HG02678 (cell line): ENCODE measurements around the gene OXLD1.
"Not testable (repeated sequence)": the region's sequence is repeated elsewhere in the genome, so short reads cannot be mapped to it uniquely, and the experiment has no call there.

ENCODE experiments used
- ATAC-seq: cut with Tn5 transposase; IDR thresholded peaks from one replicate; pipeline ENCODE4 v1.9.1; 2021; ENCODE audit warnings: mild to moderate bottlenecking, moderate library complexity; ENCODE audit not compliant: unreplicated experiment

Gene OXLD1

DNA sequence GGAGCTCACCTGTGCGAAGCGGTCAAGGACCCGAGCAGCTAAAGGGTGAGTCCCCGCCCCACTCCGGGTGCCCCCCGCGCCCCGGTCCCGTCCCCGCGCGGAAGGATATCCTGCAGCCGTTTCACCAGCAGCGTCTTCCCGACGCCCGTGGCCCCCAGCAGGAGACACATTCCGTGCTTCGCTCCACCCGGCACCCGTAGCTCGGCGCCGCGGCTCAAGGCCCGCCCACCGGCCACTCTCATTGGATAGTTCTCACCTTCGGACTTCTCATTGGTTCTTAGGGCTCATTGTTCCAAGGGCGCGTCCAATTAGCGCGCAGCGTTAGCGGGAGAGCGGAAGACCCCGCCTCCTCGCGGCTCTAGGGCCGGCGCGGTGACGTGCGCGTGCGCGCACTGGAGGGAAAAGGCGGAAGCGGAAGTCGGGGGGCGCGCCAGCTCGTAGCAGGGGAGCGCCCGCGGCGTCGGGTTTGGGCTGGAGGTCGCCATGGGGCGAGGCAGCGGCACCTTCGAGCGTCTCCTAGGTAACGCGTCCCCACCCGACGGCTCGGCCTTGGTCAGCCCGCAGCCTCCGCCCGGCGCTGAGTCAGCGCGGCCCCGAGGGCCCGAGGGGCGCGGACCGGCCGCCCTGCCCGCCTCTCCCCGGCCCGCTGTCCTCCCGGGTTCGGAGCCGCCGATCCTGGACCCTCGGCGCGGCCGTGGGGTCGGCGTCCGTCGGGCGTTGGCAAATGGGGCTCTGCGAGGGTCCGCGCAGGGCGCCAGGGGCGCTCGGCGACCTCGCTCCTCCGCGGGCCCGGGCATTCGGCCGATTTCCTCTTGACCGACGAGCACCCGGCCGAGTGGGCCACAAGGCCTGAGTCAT is 17.4 kb upstream of the OXLD1 start, which contains the start of the genes ARL16 and HGS:
TSS of gene ARL16 (minus strand) at position 214 of the 858 bp plus-strand sequence. CDS start at position 170, 44 bp downstream.
TSS of gene HGS (plus strand) at position 428 of the 858 bp plus-strand sequence. CDS start at position 484, 56 bp downstream.
- ATAC-seq = peak; percentile 93

DNA sequence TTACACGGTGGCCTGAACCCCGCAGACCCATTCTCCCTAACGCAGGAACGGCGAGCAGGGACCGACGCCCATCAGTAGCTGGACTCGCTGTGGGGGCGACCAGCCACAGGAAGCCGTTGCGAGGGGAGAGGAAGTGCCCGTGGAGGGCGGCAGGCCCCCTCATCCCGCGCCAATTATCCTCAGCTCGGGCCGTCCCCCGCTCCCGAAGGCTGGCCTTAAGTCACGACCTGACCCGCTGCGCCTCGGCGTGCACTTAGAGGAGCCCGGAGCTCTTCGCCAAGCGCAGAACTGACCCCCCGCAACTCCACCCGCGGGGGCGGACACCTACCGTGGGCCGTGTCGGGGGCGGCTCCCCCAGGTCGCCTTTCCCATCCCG is 16.8 kb upstream of the OXLD1 start:
- ATAC-seq = no peak

DNA sequence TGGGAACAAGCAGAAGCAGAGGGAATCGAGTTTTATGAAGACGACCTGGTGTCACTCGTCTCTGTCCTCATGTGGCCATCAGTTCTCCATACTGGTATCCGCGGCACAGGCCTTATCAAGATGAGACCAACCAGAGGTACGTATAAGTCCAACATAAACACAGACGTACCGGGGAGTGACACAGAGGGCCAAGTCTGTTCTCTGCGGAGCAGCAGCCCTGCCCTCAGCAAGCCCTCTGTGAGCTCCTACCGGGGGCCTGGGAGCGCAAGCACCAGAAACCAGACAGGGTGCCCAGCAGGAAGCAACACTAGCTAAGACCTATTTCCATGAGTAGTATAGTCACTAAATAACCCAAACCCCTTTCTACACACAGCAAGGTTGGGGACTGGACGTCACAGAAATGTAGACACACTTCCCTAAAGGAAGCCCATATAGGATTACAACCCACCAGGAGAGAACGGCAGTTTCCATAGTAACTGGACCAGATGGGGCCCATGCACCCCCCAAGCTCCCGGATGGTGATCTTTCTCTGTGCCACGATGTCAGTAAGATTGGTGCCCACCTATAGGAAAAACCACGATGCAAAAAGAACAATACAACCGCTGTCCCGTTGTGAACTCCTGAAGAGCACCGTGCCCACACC is 16.3 kb upstream of the OXLD1 start:
- ATAC-seq = no peak

DNA sequence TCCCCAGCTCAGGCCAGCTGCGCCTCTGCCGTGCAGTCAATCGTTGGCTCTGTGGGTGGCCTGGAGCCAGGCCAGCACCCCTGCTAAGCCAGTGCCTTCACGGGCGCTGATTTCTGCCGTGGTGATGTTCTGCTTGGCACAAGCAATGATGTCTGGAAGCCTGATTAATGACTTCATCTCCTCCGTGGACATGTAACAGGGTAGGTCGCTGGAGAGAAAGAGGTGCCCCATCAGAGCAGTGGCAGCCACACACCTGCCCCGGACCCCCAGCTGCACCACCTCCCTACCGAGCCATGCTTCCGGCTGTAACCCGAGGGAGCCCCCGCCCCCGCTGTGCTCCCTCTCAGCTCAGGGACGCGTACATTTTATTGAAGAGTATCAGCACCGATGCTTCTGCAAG is 15.3 kb upstream of the OXLD1 start:
- no peak for ATAC-seq

DNA sequence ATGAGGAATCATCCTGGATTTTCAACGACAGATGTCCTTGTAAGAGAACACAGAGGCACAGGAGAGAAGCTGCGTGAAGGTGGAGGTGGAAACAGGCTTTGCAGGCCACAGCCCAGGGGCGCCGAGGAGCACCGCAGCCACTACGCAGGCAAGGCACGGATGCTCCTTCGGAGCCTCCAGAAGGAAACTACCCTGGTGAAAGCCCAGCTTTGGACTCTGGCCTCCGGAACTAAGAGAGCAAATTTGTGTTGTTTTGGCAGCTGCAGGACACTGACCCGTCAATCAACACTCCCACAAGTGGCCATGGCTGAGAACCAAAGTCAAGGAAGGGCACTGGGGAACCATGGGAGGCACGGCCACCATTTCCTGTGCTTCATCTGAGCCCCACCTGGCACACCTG is 13.7 kb upstream of the OXLD1 start:
- no peak for ATAC-seq

DNA sequence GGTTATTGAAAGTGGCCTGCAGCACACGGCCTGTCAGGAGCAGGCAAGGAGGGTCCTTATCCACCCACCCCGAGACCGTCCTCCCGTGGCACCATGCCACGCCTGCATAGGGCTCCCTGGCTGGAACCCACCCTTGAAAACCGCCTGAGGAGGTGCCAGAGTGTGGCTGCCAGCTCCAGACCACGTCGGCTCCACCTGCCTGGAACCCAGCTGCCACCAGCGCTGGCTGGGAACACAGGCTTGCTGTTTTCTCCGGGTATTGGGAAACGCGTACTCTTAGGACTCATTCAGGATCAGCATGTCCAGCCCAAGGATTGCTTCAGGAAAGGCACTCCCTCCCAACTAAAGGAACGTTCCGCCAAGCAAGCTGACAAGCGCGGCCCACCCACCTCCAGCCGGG is 10.5 kb upstream of the OXLD1 start:
- no peak for ATAC-seq

DNA sequence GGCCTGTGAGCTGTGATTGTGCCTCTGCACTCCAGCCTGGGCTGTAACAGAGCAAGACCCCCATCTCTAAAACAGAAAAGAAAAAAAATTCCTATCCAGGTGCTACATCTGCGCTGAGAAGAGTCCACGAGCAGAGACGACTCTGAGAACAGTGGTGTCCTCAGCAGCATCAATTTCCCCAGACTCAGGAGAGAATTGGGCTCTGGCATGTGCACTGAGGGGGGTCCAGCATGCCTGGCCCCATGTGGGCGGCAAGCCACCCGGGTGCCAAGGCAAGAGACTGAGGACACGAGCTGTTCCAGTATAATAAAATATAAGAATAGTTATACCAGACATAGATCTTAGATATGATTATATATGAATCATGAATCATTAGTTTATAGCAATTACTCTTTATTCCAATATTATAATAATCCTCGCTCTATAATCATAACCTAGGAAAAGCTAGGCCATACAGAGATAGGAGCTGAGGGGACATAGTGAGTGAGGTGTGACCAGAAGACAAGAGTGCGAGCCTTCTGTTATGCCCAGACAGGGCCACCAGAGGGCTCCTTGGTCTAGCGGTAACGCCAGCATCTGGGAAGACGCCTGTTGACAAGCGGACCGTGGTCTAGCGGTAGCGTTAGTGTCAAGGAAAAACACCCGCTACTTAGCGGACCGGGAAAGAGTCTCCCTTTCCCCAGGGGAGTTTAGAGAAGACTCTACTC is 9.3 kb upstream of the OXLD1 start:
- ATAC-seq = not testable (repeated sequence)

DNA sequence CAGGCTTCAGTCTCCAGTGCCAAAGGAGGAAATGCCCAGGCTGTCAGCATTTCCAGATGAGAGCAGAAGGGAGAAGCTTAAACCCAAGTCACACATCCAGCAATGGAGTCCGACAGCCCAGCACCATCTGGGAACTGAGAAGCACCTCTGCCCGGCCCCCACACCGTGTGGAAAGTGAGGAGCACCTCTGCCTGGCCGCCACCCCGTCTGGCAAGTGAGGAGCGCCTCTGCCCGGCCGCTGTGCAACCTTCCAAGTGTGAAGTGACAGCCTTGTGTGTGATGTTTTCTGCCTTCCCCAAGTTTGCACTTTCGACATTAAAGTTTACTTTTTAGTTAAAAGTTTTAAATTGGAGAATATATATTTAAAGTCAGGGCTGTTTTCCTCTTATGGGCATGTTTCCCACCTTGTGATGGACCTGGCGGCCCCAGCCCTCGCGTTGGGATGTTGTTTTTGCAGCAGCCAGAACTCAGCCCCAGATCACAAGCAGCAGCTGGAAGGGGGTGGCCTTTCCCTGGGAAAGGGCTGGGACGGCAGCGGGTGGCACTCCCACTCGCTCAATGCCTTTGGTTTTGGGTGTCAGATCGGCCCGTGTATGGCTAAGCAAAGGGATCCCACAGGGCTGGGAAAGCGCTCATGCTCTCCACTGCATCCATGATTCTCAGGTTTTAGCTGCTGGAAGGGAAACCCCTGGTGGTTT is 7.3 kb upstream of the OXLD1 start:
- ATAC-seq = no peak

DNA sequence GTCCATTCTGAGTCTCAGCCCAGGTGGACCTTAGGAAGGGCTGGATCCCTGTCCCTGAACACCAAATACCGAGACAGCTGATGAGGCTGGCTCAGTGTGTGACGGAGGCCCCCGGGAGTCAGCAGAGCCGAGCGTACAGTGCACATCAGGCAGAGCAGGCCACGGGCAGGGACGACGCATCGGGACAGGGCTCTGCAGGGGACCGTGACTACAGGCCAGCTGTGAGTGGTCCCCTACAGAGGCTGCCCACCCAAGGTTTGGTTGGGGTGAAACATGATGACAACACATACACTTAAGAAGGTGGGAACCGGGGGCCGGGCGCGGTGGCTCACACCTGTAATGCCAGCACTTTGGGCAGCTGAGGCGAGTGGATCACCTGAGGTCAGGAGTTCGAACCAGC is 6.5 kb upstream of the OXLD1 start:
- ATAC-seq = no peak

DNA sequence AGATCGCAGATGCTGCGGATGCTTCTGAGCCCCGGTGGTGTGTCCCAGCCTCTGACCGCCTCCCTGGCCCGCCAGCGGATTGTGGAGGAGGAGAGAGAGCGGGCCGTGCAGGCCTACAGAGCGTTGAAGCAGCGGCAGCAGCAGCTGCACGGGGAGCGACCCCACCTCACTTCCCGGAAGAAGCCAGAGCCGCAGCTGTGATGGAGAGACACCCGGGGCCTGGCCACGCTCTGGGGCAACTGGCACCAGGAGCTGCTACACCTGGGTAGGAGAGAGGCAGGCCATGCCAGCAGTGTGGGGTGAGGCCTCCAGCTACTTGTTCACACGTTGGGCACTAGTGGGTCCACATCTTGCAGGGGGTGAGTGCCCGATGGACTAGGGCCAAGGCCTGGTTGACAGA is 6.1 kb upstream of the OXLD1 start:
- no peak for ATAC-seq

DNA sequence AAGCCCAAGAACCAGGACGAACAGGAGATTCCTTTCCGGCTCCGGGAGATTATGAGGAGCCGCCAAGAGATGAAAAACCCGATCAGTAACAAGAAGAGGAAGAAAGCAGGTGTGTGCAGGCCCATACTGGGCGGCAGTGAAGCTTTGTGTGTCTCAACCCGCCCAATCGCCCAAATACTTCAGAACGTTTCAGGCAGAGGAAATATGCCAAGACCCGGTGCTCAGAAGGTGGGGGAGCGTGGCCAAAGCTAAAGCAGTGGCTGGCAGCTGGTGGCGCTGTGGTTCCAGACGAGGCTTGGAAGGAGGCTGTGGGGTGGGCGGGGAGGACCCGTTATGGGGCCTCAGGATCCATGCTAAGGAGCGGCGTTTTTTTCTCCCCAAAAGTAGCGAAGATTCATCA is 1.3 kb upstream of the OXLD1 start:
- no peak for ATAC-seq

DNA sequence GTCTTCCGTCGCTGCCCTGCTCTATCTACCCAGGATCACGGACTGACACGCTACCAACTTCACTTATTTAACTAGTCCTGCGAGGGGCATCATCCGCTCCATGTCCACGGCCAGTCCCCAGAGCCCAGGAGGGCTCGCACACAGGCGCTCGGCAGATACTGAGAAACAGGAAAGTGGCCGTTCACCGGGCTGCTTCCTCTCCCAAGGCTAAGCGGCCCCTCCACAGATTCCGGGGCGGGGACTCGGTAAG is 388 bp downstream of the OXLD1 start:
- ATAC-seq = peak; percentile 11

DNA sequence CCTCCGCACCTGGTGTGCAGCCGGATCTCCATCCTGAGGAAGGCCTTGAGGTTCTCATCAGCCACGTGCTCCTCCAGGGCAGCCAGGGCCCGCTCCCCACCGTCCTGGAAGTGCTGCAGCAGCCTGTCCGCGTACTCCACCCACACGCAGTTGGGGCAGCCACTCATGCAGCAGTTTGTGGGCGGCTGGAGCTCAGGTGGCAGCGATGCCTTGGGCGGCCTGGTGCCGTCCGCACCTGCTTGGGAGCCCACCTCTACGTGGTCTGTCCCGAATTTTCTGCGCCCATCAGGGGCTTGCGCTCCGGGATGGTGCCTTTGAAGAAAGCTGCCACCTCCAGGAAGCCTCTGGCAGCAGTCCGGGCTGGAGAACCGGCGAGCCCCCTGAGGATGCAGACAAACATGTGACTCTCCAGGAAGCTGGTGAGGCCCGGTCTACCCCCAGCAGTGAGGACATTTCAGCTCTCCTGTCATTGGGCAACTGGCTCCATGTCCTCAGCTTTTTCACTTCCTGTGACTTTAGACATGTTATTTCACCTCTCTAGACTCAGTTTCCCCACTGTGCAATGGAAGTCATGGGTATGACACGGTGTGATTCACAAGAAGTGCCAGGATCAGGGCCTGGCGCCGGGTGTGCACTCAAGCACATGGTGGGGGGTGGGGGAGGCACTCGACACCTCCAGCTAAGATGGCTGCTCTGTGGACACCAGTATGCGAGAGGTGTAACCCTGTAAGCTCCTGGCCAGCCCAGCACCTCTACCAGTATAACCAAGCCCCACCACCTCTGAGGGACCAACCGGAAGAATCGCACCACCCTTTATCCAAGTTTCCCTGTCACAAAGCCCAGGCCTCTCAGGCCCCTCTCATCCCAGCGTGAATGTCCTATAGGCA is 957 bp downstream of the OXLD1 start:
- ATAC-seq = peak; percentile 14

DNA sequence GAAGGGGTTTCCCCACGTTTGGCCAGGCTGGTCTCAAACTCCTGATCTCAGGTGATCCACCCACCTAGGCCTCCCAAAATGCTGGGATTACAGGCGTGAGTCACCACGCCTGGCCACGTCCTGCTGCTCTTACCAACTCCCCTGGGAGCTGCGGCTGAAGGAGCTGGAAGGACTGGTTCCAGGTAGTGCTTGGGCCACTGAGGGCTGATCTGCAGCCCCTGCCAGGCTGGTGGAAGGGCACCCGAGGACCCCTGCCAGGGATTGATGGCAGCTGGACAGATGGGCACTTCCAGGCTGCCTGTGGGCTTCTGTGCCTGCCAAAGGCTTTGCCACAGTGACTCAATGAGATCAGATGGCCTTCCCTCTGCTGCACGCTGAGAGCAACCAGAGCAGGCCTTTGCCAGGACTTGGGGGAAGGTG is 2.3 kb downstream of the OXLD1 start:
- no peak for ATAC-seq

DNA sequence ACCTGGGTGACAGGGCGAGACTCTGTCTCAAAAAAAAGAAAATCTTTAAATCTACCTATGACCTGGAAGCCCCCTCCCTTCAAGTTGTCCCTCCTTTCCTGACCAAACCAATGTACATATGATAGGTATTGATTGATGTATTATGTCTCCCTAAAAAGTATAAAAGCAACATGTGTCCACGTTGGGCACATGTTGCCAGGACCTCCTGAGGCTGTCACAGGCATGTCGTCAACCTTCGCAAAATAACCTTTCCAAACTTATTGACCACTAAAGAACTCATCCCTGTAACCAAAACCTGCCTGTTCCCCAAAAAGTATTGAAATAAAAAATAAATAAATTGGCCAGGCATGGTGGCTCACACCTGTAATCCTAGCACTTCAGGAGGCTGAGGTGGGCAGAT is 4.4 kb downstream of the OXLD1 start:
- no peak for ATAC-seq

DNA sequence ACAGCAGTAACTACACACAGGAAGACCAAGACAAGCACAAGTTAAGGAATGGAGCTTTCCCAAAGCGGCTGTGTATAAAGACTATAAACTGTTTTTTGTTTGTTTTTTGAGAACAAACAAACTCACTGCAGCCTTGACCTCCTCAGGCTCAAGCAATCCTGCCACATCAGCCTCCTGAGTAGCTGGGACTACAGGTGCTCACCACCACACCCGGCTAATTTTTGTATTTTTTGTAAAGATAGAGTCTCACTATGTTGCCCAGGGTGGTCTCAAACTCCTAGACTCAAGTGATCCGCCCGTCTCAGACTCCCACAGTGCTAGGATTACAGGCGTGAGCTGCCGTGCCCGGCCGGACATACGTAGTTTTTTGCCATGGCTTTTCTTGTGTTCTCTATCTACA is 6.0 kb downstream of the OXLD1 start:
- ATAC-seq = no peak

DNA sequence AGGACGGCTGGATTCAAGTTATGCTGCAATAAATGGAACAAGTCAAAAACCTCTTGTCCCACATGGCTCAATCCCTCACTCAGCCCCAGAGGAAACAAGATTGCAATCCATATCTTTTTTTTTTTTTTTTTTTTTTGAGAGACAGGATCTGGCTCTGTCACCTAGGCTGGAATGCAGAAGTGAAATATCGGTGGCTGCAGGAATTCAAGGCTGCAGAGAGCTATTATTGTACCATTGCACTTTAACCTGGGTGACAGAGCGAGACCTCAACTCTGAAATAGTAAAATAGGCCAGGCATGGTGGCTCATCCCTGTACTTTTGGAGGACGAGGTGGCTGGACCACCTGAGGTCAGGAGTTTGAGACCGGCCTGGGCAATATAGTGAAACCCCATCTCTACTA is 7.4 kb downstream of the OXLD1 start:
- no peak for ATAC-seq

DNA sequence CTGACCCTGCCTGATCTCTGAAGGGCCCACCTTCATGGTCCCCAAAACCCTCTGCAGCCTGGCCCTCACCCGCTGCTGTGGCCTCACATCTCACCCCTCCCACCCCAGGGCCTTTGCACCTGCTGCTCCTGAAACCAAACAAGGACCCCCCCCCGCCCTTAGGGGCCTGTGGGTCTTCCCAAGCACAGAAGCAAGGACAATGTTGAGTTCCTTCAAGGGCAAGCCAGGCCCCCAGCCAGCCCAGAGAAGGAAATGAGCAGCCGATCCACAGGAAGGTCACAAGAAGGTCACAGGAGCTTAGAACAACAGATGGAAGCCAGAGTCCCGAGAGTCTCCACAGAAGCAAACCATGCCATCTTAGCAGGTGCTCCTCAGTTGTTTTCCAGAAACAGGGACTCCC is 9.6 kb downstream of the OXLD1 start:
- no peak for ATAC-seq

DNA sequence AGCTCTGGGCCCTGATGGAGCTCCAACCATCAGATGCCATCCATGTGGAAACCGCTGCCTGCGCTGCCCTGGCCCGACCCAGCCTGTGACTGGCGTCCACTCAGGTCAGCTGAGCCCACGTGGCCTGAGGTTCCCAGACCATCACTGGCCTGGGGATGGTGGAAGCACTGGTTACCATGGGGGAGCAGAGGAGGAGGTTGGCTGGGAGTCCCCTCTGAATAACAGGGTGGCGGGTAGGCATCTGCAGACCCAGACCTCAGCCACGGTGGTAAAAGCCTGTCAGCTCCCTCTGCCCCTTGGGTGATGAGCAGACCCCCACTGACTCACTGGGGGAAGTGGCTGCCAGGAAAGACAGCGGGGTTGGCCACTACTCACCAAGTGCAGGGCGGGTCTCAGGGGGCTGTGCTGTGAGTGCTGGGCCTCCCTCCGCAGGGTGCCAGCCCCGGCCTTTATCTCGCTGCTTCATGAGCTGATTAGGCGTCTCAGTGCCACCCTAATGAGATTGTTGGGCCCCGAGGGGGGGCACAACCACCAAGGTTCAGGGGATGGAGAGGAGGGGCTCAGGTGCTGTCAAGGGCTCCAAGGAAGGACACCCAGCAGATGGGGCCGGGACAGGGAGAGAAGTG is 10.2 kb downstream of the OXLD1 start, which contains the start of gene PDE6G:
TSS of gene PDE6G (minus strand) at position 425 of the 626 bp plus-strand sequence. CDS start 3,237 bp downstream, outside the sequence.
- ATAC-seq = no peak
